Endothelial cell of umbilical vein (primary cell): ENCODE measurements around the gene USH1G. TPM values are rescaled to one million over a fixed set of nuclear protein-coding genes. Genes with fewer than 3 reads are reported as not detected.

ENCODE experiments used
- BruUV-seq: library from RNA; stranded (reverse); fragments of 400-500 nt; replicated peaks from 2 replicates; lab custom pipeline; 2021; lab: Mats Ljungman, UMichigan
- CTCF ChIA-PET: fragments of 300-600, 350-600 bp; sonication (Branson Sonifier 250); formaldehyde crosslinking; loops from one replicate; lab custom pipeline; 2021; ENCODE audit warnings: antibody characterized with exemption, inconsistent platforms; lab: Charles Lee
- POLR2A ChIA-PET: fragments of 300-600, 350-600 bp; sonication (Branson Sonifier 250); formaldehyde crosslinking; loops from one replicate; lab custom pipeline; 2021; ENCODE audit warnings: antibody characterized with exemption, inconsistent platforms; lab: Charles Lee
- DNase-seq: peaks from one replicate; pipeline ENCODE4 v3.0.0-alpha.2; 2011; ENCODE audit warnings: low read depth, low spot score
- FAIRE-seq: peaks from 2 replicates; lab custom pipeline; 2011; peaks lifted over from hg19 to GRCh38; lab: Jason Lieb, UNC
- H2AFZ ChIP-seq: 2 replicates; pipeline ENCODE4 v1.6.0; 2012; ENCODE audit warnings: low read depth, low read length, control low read depth, inconsistent platforms
- H3K27ac ChIP-seq: 2 replicates; pipeline ENCODE4 v1.5.1; 2011; ENCODE audit warnings: low read depth, mild to moderate bottlenecking, control low read depth, low read length, moderate library complexity; ENCODE audit not compliant: insufficient read depth
- H3K27me3 ChIP-seq, 2 experiments: 2 replicates each; pipeline versions ENCODE4 v1.6.0 to v1.6.1; 2011; ENCODE audit warnings: low read length in 2 of 2, mixed read lengths in 1 of 2; ENCODE audit not compliant: control insufficient read depth in 2 of 2, insufficient read depth in 2 of 2
- H3K36me3 ChIP-seq, 2 experiments: 2 replicates in 1 of 2; 3 replicates in 1 of 2; pipeline ENCODE4 v1.5.1; 2011; ENCODE audit warnings: low read length in 2 of 2, mild to moderate bottlenecking in 1 of 2, moderate library complexity in 1 of 2; ENCODE audit not compliant: control insufficient read depth in 2 of 2, insufficient read depth in 2 of 2; ENCODE audit errors: extremely low read depth in 1 of 2
- H3K4me1 ChIP-seq: 3 replicates; pipeline ENCODE4 v1.5.1; 2011; ENCODE audit warnings: mild to moderate bottlenecking, low read length; ENCODE audit not compliant: control insufficient read depth, insufficient read depth; ENCODE audit errors: extremely low read depth
- H3K4me2 ChIP-seq: 2 replicates; pipeline ENCODE4 v1.6.1; 2011; ENCODE audit warnings: low read length, control low read depth, mixed read lengths; ENCODE audit not compliant: insufficient read depth
- H3K4me3 ChIP-seq, 3 experiments: fragments of 200-600 bp in 1 of 3; sonication (generic), shearing (Covaris generic) in 1 of 3; replicated peaks in 1 of 3; 2 replicates each; pipeline ENCODE4 v1.5.1; 2011 to 2016; ENCODE audit warnings: control low read depth in 3 of 3, low read length in 3 of 3, mild to moderate bottlenecking in 2 of 3, inconsistent platforms in 1 of 3, low read depth in 1 of 3, moderate library complexity in 1 of 3; ENCODE audit not compliant: insufficient read depth in 1 of 3
- H3K79me2 ChIP-seq: 2 replicates; pipeline ENCODE4 v1.6.0; 2012; ENCODE audit warnings: low read length, inconsistent platforms; ENCODE audit not compliant: control insufficient read depth, insufficient read depth
- H3K9ac ChIP-seq: replicated peaks from 2 replicates; pipeline ENCODE3; 2011; ENCODE audit warnings: low read length, control low read depth; ENCODE audit not compliant: insufficient read depth; ENCODE audit errors: extremely low read depth
- H3K9me1 ChIP-seq: replicated peaks from 3 replicates; pipeline ENCODE4 v1.6.0; 2011; ENCODE audit warnings: mild to moderate bottlenecking, low read length; ENCODE audit not compliant: control insufficient read depth, insufficient read depth; ENCODE audit errors: extremely low read depth
- H3K9me3 ChIP-seq: replicated peaks from 2 replicates; pipeline ENCODE4 v1.5.1; 2012; ENCODE audit warnings: low read length, inconsistent platforms; ENCODE audit not compliant: control insufficient read depth, insufficient read depth
- H4K20me1 ChIP-seq: replicated peaks from 2 replicates; pipeline ENCODE3; 2011; ENCODE audit warnings: mild to moderate bottlenecking, low read length; ENCODE audit not compliant: control insufficient read depth, insufficient read depth; ENCODE audit errors: extremely low read depth
- CTCF ChIP-seq, 2 donors: IDR thresholded peaks; 1 replicate in 1 of 2; 2 replicates in 1 of 2; pipeline ENCODE4 v1.5.1; 2011; ENCODE audit warnings: low read length in 2 of 2, mild to moderate bottlenecking in 2 of 2, moderate library complexity in 2 of 2, control low read depth in 1 of 2, inconsistent platforms in 1 of 2, low read depth in 1 of 2; ENCODE audit not compliant: insufficient read depth in 1 of 2; ENCODE audit errors: extremely low read depth in 1 of 2
- EZH2 ChIP-seq: IDR thresholded peaks from 2 replicates; pipeline ENCODE4 v1.6.1; 2012; ENCODE audit warnings: borderline replicate concordance, low read depth, mild to moderate bottlenecking, moderate library complexity, low read length, inconsistent platforms; ENCODE audit not compliant: severe bottlenecking
- FOS ChIP-seq: IDR thresholded peaks from 2 replicates; pipeline ENCODE4 v1.6.1; 2011; ENCODE audit warnings: mild to moderate bottlenecking, low read length, moderate library complexity, borderline replicate concordance; ENCODE audit not compliant: insufficient read depth
- GATA2 ChIP-seq: IDR thresholded peaks from 2 replicates; pipeline ENCODE4 v1.7.0; 2011; ENCODE audit warnings: low read depth, mild to moderate bottlenecking, moderate library complexity, mixed read lengths, low read length; ENCODE audit not compliant: insufficient read length, insufficient read depth
- JUN ChIP-seq: IDR thresholded peaks from 2 replicates; pipeline ENCODE4 v1.6.1; 2011; ENCODE audit warnings: borderline replicate concordance, low read depth; ENCODE audit not compliant: insufficient read length, insufficient read depth
- MAX ChIP-seq: IDR thresholded peaks from 2 replicates; pipeline ENCODE4 v1.6.1; 2011; ENCODE audit not compliant: insufficient read depth, insufficient read length
- MYC ChIP-seq: IDR thresholded peaks from one replicate; pipeline ENCODE4 v1.6.1; 2011; ENCODE audit warnings: mild to moderate bottlenecking, low read depth, low read length
- POLR2A ChIP-seq: IDR thresholded peaks from 2 replicates; pipeline ENCODE4 v1.6.1; 2012; ENCODE audit warnings: low read depth, mild to moderate bottlenecking, control low read depth, low read length
- POLR2AphosphoS5 ChIP-seq: IDR thresholded peaks from 2 replicates; pipeline ENCODE4 v1.6.1; 2012; ENCODE audit warnings: low read depth, mild to moderate bottlenecking, control low read depth, low read length, moderate library complexity; ENCODE audit not compliant: insufficient read depth
- dilution Hi-C: fragments of 300-500 bp; cut with MboI; formaldehyde crosslinking; loops from one replicate; pipeline ENCODE4 v1.15.0; 2019; ENCODE audit warnings: low sequenced_read_pairs; ENCODE audit not compliant: extremely low pct_ligation_motif_present
- intact Hi-C: fragments of 100-400 bp; cut with micrococcal nuclease; formaldehyde crosslinking; loops from one replicate; pipeline ENCODE4 v1.10.0; 2022
- polyA plus RNA-seq, 4 experiments: library from polyadenylated mRNA; depleted of rRNA in 3 of 4; stranded (reverse) in 3 of 4; unstranded in 1 of 4; fragments of >200 nt; gene quantifications; 2 replicates each; pipeline versions ENCODE4 v1.2.1 to v1.2.3, GENCODE V29; 2011 to 2012; ENCODE audit warnings: missing spikeins in 1 of 4
- total RNA-seq: library from RNA; stranded (reverse); gene quantifications from 2 replicates; pipeline ENCODE4 v1.2.3, GENCODE V29; 2021

USH1G gene
- total and polyA plus RNA-seq, 2 donors (not counting 3 experiments of a cell fraction or from before 2014, with no cell fraction given) = not detected

GRCh38 chr17:74943808-74944522 is 20.9 kb upstream of the USH1G start:
- H3K4me1 ChIP-seq = no peaks in the 10 kb centered on the region
- H4K20me1 ChIP-seq = no peaks in the 10 kb centered on the region
- dilution Hi-C loops = no loop called here
- FAIRE-seq (no peak), DNase-seq (no peak)
- POLR2A ChIA-PET = interaction anchor here (0.8 kb wide), 1 partner anchor 14 kb away, joined by 3 read pairs; no protein-coding TSS in a partner anchor
- no peak overlapping the region for H3K4me2 ChIP-seq
- no peak overlapping the region for H3K4me3 ChIP-seq
- no peak overlapping the region for H3K27ac ChIP-seq
- no peaks in the 10 kb centered on the region for H3K9me1 ChIP-seq
- peaks cover 0 to 2% of the 10 kb centered on the region in 2 experiments for H3K27me3 ChIP-seq
- H3K9me3 ChIP-seq = no peaks in the 10 kb centered on the region
- intact Hi-C loops = no loop called here
- H3K36me3 ChIP-seq = no peaks in the 10 kb centered on the region
- CTCF ChIA-PET = interaction anchor here (1.7 kb wide), 1 partner anchor 10 kb away, joined by 5 read pairs; no protein-coding TSS in a partner anchor
- TF ChIP-seq MAX (no peak), MYC (no peak), POLR2A (no peak), EZH2 (no peak), POLR2AphosphoS5 (no peak), CTCF (IDR thresholded peaks at IDR 0.05; ENCODE audit: extremely low read depth in 1 of 2, insufficient read depth in 1 of 2, low read depth in 1 of 2, low read length in 2 of 2) (no peak), JUN (no peak), FOS (no peak), GATA2 (no peak)
- H3K9ac ChIP-seq = no peak overlapping the region
- H3K79me2 ChIP-seq = no peaks in the 10 kb centered on the region
- no TSS peak for BruUV-seq
- no peak overlapping the region for H2AFZ ChIP-seq
